Measurements from ENCODE around the gene ALG9. TPM values are rescaled to one million over a fixed set of nuclear protein-coding genes. Genes with fewer than 3 reads are reported as not detected.

The ALG9 gene
- polyA plus RNA-seq, 2 of the 4 experiments (the other 2 are of a cell fraction), result 15.3 to 33.3 TPM

DNA sequence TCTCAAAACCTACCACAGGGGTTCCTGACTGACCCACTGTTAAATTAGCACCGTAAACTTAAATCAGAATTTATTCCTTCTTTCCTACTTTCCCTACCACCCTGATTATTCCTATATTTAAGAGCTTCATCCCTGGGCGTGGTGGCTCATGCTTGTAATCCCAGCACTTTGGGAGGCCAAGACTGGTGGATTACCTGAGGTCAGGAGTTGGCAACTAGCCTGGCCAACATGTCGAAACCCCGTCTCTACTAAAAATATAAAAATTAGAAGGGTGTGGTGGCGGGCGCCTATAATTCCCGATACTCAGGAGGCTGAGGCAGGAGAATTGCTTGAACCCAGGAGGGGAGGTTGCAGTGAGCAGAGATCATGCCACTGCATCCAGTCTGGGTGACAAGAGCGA, 20.3 kb downstream of the ALG9 start:
- no peak overlapping the region for H3K4me3 ChIP-seq
- no peak overlapping the region for H3K27ac ChIP-seq
- ChIA-PET CTCF (interaction anchor here (0.6 to 1.7 kb wide), 5 partner anchors 10 to 263 kb away, joined by 3 to 4 read pairs (median 3); no protein-coding TSS in a partner anchor), POLR2A (interaction anchor here (0.6 kb wide), 1 partner anchor 76 kb away, joined by 3 read pairs; no protein-coding TSS in a partner anchor)
- no peak for ATAC-seq
- no peak for FAIRE-seq
- no peak overlapping the region for H3K4me2 ChIP-seq
- 92% methylated on average over 8 of the region's 8 CpGs for WGBS (ENCODE audit: missing lambda C conversion rate)
- DNase-seq (ENCODE audit: low read depth in 1 of 2, low spot score in 1 of 2), result no peak
- H3K4me1 ChIP-seq, result no peaks in the 10 kb centered on the region
- no peak for TF ChIP-seq ZSCAN20 (CRISPR knock-in tag; IDR thresholded peaks at IDR 0.05)
- TF ChIP-seq MAFK (IDR thresholded peaks at IDR 0.05; ENCODE audit: partially characterized antibody), result no peak
- no peak for TF ChIP-seq HOXB5 (CRISPR knock-in tag; IDR thresholded peaks at IDR 0.05)
- TF ChIP-seq NR3C1 (IDR thresholded peaks at IDR 0.05), result no peak
- no peak for TF ChIP-seq GATA3 (IDR thresholded peaks at IDR 0.05; ENCODE audit: borderline replicate concordance)
- TF ChIP-seq RARB (CRISPR knock-in tag; IDR thresholded peaks at IDR 0.05), result no peak
- TF ChIP-seq JUNB (IDR thresholded peaks at IDR 0.05), result no peak
- TF ChIP-seq FOSL2 (IDR thresholded peaks at IDR 0.05), result no peak
- no peak for TF ChIP-seq FOSL2 (CRISPR knock-in tag; IDR thresholded peaks at IDR 0.05)
- TF ChIP-seq, protein P1, sequence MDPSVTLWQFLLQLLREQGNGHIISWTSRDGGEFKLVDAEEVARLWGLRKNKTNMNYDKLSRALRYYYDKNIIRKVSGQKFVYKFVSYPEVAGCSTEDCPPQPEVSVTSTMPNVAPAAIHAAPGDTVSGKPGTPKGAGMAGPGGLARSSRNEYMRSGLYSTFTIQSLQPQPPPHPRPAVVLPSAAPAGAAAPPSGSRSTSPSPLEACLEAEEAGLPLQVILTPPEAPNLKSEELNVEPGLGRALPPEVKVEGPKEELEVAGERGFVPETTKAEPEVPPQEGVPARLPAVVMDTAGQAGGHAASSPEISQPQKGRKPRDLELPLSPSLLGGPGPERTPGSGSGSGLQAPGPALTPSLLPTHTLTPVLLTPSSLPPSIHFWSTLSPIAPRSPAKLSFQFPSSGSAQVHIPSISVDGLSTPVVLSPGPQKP (IDR thresholded peaks at IDR 0.05; ENCODE audit: low read depth, low read length), result no peak
- TF ChIP-seq POLR2AphosphoS2 (conservative IDR thresholded peaks at IDR 0.05; ENCODE audit: low read length), result no peak
- TF ChIP-seq TFCP2L1 (CRISPR knock-in tag; IDR thresholded peaks at IDR 0.05), result no peak
- no peak for TF ChIP-seq HOXA7 (CRISPR knock-in tag; IDR thresholded peaks at IDR 0.05)
- no peak for TF ChIP-seq CHD4 (IDR thresholded peaks at IDR 0.05; ENCODE audit: borderline replicate concordance)
- no peaks in the 10 kb centered on the region for H3K9me3 ChIP-seq

DNA sequence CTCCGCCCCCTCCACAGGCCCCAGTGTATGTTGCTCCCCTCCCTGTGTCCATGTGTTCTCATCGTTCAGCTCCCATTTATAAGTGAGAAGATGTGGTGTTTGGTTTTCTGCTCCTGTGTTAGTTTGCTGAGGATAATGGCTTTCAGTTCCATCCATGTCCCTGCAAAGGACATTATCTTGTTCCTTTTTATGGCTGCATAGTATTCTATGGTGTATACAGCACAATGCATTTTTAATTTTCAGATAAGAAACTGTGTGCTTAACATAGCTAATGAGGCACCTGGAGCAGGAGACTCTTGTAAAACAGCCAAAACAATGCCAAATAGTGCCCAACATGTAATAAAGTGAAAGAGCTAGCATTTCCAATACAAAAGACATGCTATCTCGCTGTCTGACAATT, 21.8 kb downstream of the ALG9 start:
- DNase-seq (ENCODE audit: low read depth in 1 of 2, low spot score in 1 of 2) (no peak), ATAC-seq (no peak), FAIRE-seq (no peak)
- TF ChIP-seq MAFK (IDR thresholded peaks at IDR 0.05; ENCODE audit: partially characterized antibody), result no peak
- TF ChIP-seq, protein P1 (IDR thresholded peaks at IDR 0.05; ENCODE audit: low read depth, low read length), result no peak
- no peak for TF ChIP-seq HOXB13 (CRISPR knock-in tag; IDR thresholded peaks at IDR 0.05; ENCODE audit: low read depth)
- no peak for TF ChIP-seq MAX (IDR thresholded peaks at IDR 0.05)
- TF ChIP-seq CBX8 (IDR thresholded peaks at IDR 0.05), result no peak
- no peak for TF ChIP-seq CHD4 (IDR thresholded peaks at IDR 0.05; ENCODE audit: borderline replicate concordance)
- TF ChIP-seq RFX5 (IDR thresholded peaks at IDR 0.05), result no peak
- no peak for TF ChIP-seq ZFP36 (IDR thresholded peaks at IDR 0.05; ENCODE audit: borderline replicate concordance, partially characterized antibody)
- no peaks in the 10 kb centered on the region for H3K9me3 ChIP-seq
- no peak overlapping the region for H3K4me2 ChIP-seq
- H3K4me1 ChIP-seq, result no peaks in the 10 kb centered on the region
- 93% methylated on average over 2 of the region's 3 CpGs for WGBS (ENCODE audit: missing lambda C conversion rate)
- no peak overlapping the region for H3K4me3 ChIP-seq
- H3K27ac ChIP-seq, result no peak overlapping the region
- ChIA-PET CTCF (interaction anchor here (1.8 kb wide), 1 partner anchor 8 kb away, joined by 7 read pairs; no protein-coding TSS in a partner anchor), POLR2A (no interaction called here)

- Histone ChIP-seq H3K9me3 (no peaks in the 10 kb centered on the region), H3K4me3 (no peak overlapping the region), H3K27ac (no peak overlapping the region), H3K4me1 (no peaks in the 10 kb centered on the region), H3K4me2 (no peak overlapping the region)
- 40% methylated on average over 1 of the region's 1 CpG for WGBS (ENCODE audit: missing lambda C conversion rate)
- ATAC-seq (no peak), DNase-seq (ENCODE audit: low read depth in 1 of 2, low spot score in 1 of 2) (no peak), FAIRE-seq (no peak)
- POLR2A ChIA-PET, result no interaction called here
- TF ChIP-seq CBX2 (IDR thresholded peaks at IDR 0.05; ENCODE audit: borderline replicate concordance, low read depth) (no peak), ZFP36 (IDR thresholded peaks at IDR 0.05; ENCODE audit: borderline replicate concordance, partially characterized antibody) (no peak), FOSB (CRISPR knock-in tag; IDR thresholded peaks at IDR 0.05) (no peak), JUN (IDR thresholded peaks at IDR 0.05) (no peak), HES2 (IDR thresholded peaks at IDR 0.05) (no peak), JUNB (IDR thresholded peaks at IDR 0.05) (no peak), ZNF302 (CRISPR knock-in tag; IDR thresholded peaks at IDR 0.05) (no peak), NFE2L2 (conservative IDR thresholded peaks at IDR 0.05; ENCODE audit: low read length) (no peak), E2F6 (IDR thresholded peaks at IDR 0.05; ENCODE audit: borderline replicate concordance, low read depth) (no peak), FOXS1 (CRISPR knock-in tag; IDR thresholded peaks at IDR 0.05) (no peak), MAZ (IDR thresholded peaks at IDR 0.05; ENCODE audit: borderline replicate concordance, low read depth, low read length) (no peak)
- CTCF ChIA-PET, result interaction anchor here (1.5 kb wide), 1 partner anchor 12 kb away, joined by 3 read pairs; no protein-coding TSS in a partner anchor
Observed at GRCh38 chr11:111846636-111847035, 24.7 kb downstream of the ALG9 start.
